Loucy (cell line): ENCODE measurements around the gene CACNA2D3.

Experiments
- H2AFZ ChIP-seq: fragments of 200-600 bp; sonication (generic); 2 replicates; pipeline ENCODE4 v1.6.0; 2016; ENCODE audit warnings: antibody characterized with exemption, mild to moderate bottlenecking, low read length, moderate library complexity
- H3F3A ChIP-seq: fragments of 200-600 bp; 2 replicates; pipeline ENCODE4 v1.6.0; 2016; ENCODE audit warnings: antibody characterized with exemption, low read depth, mild to moderate bottlenecking
- H3K27me3 ChIP-seq: fragments of 200-600 bp; sonication (generic); 2 replicates; pipeline ENCODE4 v1.6.1; 2014; ENCODE audit warnings: low read length, mild to moderate bottlenecking; ENCODE audit not compliant: insufficient read depth, poor library complexity, severe bottlenecking
- H3K36me3 ChIP-seq: fragments of 200-600 bp; sonication (generic); 2 replicates; pipeline ENCODE4 v1.6.1; 2016; ENCODE audit warnings: low read length; ENCODE audit not compliant: insufficient read depth
- H3K4me1 ChIP-seq: fragments of 200-600 bp; sonication (generic); 2 replicates; pipeline ENCODE4 v1.5.1; 2014; ENCODE audit warnings: low read length, mild to moderate bottlenecking; ENCODE audit not compliant: insufficient read depth, poor library complexity, severe bottlenecking
- H3K4me2 ChIP-seq: fragments of 200-600 bp; sonication (generic); 2 replicates; pipeline ENCODE4 v1.6.0; 2014; ENCODE audit warnings: antibody characterized with exemption, low read length, low read depth, mild to moderate bottlenecking; ENCODE audit not compliant: poor library complexity, severe bottlenecking
- H3K4me3 ChIP-seq: fragments of 200-600 bp; sonication (generic); 2 replicates; pipeline ENCODE4 v1.5.1; 2014; ENCODE audit warnings: low read length, mild to moderate bottlenecking, mixed read lengths; ENCODE audit not compliant: poor library complexity, severe bottlenecking
- H3K79me2 ChIP-seq: fragments of 200-600 bp; sonication (generic); 2 replicates; pipeline ENCODE4 v1.6.1; 2014; ENCODE audit warnings: low read length; ENCODE audit not compliant: insufficient read depth
- H3K9ac ChIP-seq: fragments of 200-600 bp; sonication (generic); 2 replicates; pipeline ENCODE4 v1.6.0; 2014; ENCODE audit warnings: mild to moderate bottlenecking, low read depth, low read length, moderate library complexity; ENCODE audit not compliant: poor library complexity, severe bottlenecking
- H3K9me2 ChIP-seq: fragments of 200-600 bp; sonication (generic); replicated peaks from 2 replicates; pipeline ENCODE4 v1.6.1; 2016; ENCODE audit warnings: low read depth, low read length, mixed read lengths
- H3K9me3 ChIP-seq: fragments of 200-600 bp; sonication (generic); 2 replicates; pipeline ENCODE4 v1.6.1; 2014; ENCODE audit warnings: mild to moderate bottlenecking, antibody characterized with exemption, low read length, low read depth; ENCODE audit not compliant: insufficient read depth
- H4K20me1 ChIP-seq: fragments of 200-600 bp; sonication (generic); 2 replicates; pipeline ENCODE4 v1.6.0; 2014; ENCODE audit warnings: antibody characterized with exemption, low read length, mild to moderate bottlenecking; ENCODE audit not compliant: insufficient read depth, poor library complexity, severe bottlenecking
- CTCF ChIP-seq: fragments of 200-600 bp; sonication (generic); conservative IDR thresholded peaks from 2 replicates; pipeline ENCODE4 v1.5.1; 2014; ENCODE audit warnings: mild to moderate bottlenecking, antibody characterized with exemption, low read length
- EZH2phosphoT487 ChIP-seq: fragments of 200-600 bp; IDR thresholded peaks from 2 replicates; pipeline ENCODE4 v1.6.1; 2018; ENCODE audit warnings: antibody characterized with exemption, mild to moderate bottlenecking, moderate library complexity, borderline replicate concordance

Gene CACNA2D3

GRCh38 chr3:54557538-54558428, 435.4 kb downstream of the CACNA2D3 start:
- Histone ChIP-seq H3K4me2 (no peak overlapping the region), H3K9ac (no peak overlapping the region), H3K9me3 (no peaks in the 10 kb centered on the region; the same call in 1 of the 2 replicates)

GRCh38 chr3:54563501-54564200, 441.3 kb downstream of the CACNA2D3 start:
- H3K36me3 ChIP-seq, result no peaks in the 10 kb centered on the region
- no peak overlapping the region for H3K4me3 ChIP-seq
- H3K9ac ChIP-seq, result no peak overlapping the region
- H3K9me2 ChIP-seq, result no peaks in the 10 kb centered on the region
- no peak overlapping the region for H2AFZ ChIP-seq
- no peaks in the 10 kb centered on the region for H3K4me1 ChIP-seq
- H3K79me2 ChIP-seq, result no peaks in the 10 kb centered on the region
- H3K4me2 ChIP-seq, result no peak overlapping the region
- no peaks in the 10 kb centered on the region for H3K27me3 ChIP-seq
- H3F3A ChIP-seq, result no peaks in the 10 kb centered on the region
- TF ChIP-seq EZH2phosphoT487 (no peak), CTCF (no peak)
- H4K20me1 ChIP-seq, result no peaks in the 10 kb centered on the region
- no peaks in the 10 kb centered on the region; the same call in 1 of the 2 replicates for H3K9me3 ChIP-seq

More at GRCh38 chr3:54557538-54558428, 435.4 kb downstream of the CACNA2D3 start:
- H3F3A ChIP-seq, result no peaks in the 10 kb centered on the region
- H3K9me2 ChIP-seq, result no peaks in the 10 kb centered on the region
- TF ChIP-seq CTCF (no peak), EZH2phosphoT487 (no peak)
- H3K4me3 ChIP-seq, result no peak overlapping the region
- H4K20me1 ChIP-seq, result no peaks in the 10 kb centered on the region
- H3K4me1 ChIP-seq, result no peaks in the 10 kb centered on the region
- H3K27me3 ChIP-seq, result no peaks in the 10 kb centered on the region
- H2AFZ ChIP-seq, result no peak overlapping the region
- no peaks in the 10 kb centered on the region for H3K36me3 ChIP-seq
- H3K79me2 ChIP-seq, result no peaks in the 10 kb centered on the region

GRCh38 chr3:54564374-54564925, 442.1 kb downstream of the CACNA2D3 start:
- Histone ChIP-seq H3K9ac (no peak overlapping the region), H3K4me3 (no peak overlapping the region), H2AFZ (no peak overlapping the region), H3K9me3 (no peaks in the 10 kb centered on the region; the same call in 1 of the 2 replicates), H3K79me2 (no peaks in the 10 kb centered on the region), H3K27me3 (no peaks in the 10 kb centered on the region), H3K36me3 (no peaks in the 10 kb centered on the region), H3K4me2 (no peak overlapping the region), H3K9me2 (no peaks in the 10 kb centered on the region), H4K20me1 (no peaks in the 10 kb centered on the region), H3K4me1 (no peaks in the 10 kb centered on the region), H3F3A (no peaks in the 10 kb centered on the region)
- TF ChIP-seq CTCF, result no peak
- no peak for TF ChIP-seq EZH2phosphoT487
